ENCODE measurements around the gene EIF1.
"Not testable (repeated sequence)": the region's sequence is repeated elsewhere in the genome, so short reads cannot be mapped to it uniquely, and the experiment has no call there.

EIF1 gene

DNA sequence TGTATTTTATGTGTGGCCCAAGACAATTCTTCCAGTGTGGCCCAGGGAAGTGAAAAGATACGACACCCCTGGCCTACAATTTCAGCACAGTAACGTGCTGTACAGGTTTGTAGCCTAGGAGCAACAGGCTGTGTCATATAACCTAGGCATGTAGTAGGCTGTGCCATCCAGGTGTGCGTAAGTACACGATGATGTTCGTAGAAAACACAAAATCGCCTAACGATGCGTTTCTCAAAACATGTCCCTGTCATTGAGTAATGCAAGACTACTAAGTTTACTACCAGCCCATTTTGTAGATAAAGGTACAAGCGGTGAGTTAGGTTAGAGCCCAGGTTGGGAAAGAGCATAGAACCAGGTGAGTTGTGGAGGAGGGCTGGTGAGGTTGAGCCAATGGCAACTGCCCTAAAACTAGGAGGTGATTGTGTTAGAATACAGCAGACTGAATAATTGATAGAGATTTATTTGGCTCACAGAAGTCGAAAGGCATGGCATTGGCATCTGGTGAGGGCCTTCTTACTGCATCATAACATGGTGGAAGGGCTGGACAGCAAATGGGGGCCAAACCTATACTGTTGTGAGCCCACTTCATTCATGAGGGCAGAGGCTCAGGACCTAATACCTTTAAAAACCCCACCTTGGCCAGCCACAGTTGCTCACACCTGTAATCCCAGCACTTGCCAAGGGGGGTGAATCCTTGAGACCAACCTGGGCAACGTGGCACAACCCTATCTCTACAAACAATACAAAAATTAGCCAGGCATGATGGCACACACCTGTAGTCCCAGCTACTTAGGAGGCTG is 4.2 kb downstream of the EIF1 start:
- Histone ChIP-seq H3K4me3 (ENCODE audit: low read depth, low read length) (no peak overlapping the region), H3K36me3 (ENCODE audit: insufficient read depth, low read length) (peaks cover 39% of the 10 kb centered on the region), H3K4me1 (ENCODE audit: control insufficient read depth, insufficient read depth, low read length, unreplicated experiment) (peaks cover 21% of the 10 kb centered on the region), H2AFZ (ENCODE audit: low read length, unreplicated experiment) (no peak overlapping the region), H3K79me2 (ENCODE audit: control insufficient read depth, insufficient read depth, low read length, unreplicated experiment) (peaks cover 28% of the 10 kb centered on the region), H3K27ac (ENCODE audit: low read depth, low read length) (no peak overlapping the region), H3K27me3 (ENCODE audit: insufficient read depth, low read length) (no peaks in the 10 kb centered on the region)

DNA sequence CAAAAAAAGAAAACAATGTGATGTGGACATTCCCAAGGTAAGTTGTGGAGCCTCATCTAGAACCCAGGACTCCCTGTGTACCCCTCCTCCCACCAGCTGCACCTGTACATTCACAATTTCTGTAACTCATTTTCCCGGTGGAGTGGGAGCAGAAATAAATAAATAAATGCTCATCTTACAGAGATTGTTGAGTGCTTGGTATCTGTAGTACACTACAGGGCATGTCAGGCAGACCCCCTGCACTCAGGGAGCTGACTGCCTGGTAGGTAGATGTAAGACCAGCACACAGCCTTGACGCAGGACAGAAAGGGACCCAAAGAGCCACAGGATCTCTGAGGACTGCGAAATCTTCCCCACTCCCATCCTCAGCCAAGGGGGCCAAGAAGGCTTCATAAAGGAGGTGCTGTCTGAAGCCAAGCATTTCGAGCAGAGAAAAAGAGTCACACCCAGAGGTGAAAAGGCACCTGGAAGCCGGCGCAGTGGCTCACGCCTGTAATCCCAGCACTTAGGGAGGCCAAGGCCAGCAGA is 6.5 kb downstream of the EIF1 start:
- H3K27me3 ChIP-seq (ENCODE audit: insufficient read depth, low read length), result no peaks in the 10 kb centered on the region
- peaks cover 19% of the 10 kb centered on the region for H3K79me2 ChIP-seq (ENCODE audit: control insufficient read depth, insufficient read depth, low read length, unreplicated experiment)
- H3K4me1 ChIP-seq (ENCODE audit: control insufficient read depth, insufficient read depth, low read length, unreplicated experiment), result peaks cover 20% of the 10 kb centered on the region
- peaks cover 30% of the 10 kb centered on the region for H3K36me3 ChIP-seq (ENCODE audit: insufficient read depth, low read length)
- H2AFZ ChIP-seq (ENCODE audit: low read length, unreplicated experiment), result no peak overlapping the region
- no peak overlapping the region for H3K4me3 ChIP-seq (ENCODE audit: low read depth, low read length)
- no peak overlapping the region for H3K27ac ChIP-seq (ENCODE audit: low read depth, low read length)

GRCh38 chr17:41695954-41696757 is 7.5 kb downstream of the EIF1 start:
- Histone ChIP-seq H3K27ac (ENCODE audit: low read depth, low read length) (no peak overlapping the region), H2AFZ (ENCODE audit: low read length, unreplicated experiment) (no peak overlapping the region), H3K79me2 (ENCODE audit: control insufficient read depth, insufficient read depth, low read length, unreplicated experiment) (peaks cover 9% of the 10 kb centered on the region), H3K4me1 (ENCODE audit: control insufficient read depth, insufficient read depth, low read length, unreplicated experiment) (peaks cover 10% of the 10 kb centered on the region), H3K36me3 (ENCODE audit: insufficient read depth, low read length) (peaks cover 21% of the 10 kb centered on the region), H3K27me3 (ENCODE audit: insufficient read depth, low read length) (no peaks in the 10 kb centered on the region), H3K4me3 (ENCODE audit: low read depth, low read length) (no peak overlapping the region)

DNA sequence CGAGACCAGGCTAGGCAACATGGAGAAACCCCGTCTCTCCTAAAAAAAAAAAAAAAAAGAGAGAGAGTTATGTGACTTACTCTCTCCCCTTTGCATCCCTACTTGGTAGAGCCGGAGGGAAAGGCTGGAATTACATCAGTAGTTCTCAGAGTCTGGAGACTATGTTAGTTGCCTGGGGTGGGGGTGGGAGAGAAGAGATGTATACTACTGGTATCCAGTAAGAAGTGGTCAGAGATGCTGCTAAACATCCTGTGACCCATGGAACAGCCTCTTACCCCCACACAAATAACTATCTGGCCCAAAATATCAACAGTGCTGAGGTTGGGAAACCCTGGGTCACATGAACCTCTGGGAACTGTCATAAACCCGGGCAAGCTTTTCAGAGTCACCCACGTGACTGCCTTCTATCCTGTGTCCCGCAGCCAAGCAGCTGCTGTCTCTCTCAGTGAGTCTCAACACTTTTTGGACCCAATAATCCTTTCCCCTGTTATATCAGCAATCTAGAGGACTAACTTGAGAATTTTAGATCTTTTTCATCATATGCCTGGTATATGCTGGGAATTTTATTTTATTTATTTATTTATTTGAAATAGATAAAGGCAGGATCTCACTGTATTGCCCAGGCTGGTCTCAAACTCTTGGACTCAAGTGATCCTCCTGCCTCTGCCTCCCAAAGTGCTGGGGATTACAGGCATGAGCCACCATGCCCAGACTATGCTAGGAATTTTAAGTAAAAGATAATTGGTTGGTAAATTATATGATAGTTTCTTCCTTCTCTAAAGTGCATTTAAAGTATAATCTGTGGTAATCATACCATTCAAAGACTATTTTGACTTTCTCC is 8.7 kb downstream of the EIF1 start:
- Histone ChIP-seq H3K79me2 (ENCODE audit: control insufficient read depth, insufficient read depth, low read length, unreplicated experiment) (no peaks in the 10 kb centered on the region), H3K27me3 (ENCODE audit: insufficient read depth, low read length) (no peaks in the 10 kb centered on the region), H3K4me3 (ENCODE audit: low read depth, low read length) (no peak overlapping the region), H2AFZ (ENCODE audit: low read length, unreplicated experiment) (no peak overlapping the region), H3K27ac (ENCODE audit: low read depth, low read length) (no peak overlapping the region), H3K4me1 (ENCODE audit: control insufficient read depth, insufficient read depth, low read length, unreplicated experiment) (peaks cover 5% of the 10 kb centered on the region), H3K36me3 (ENCODE audit: insufficient read depth, low read length) (peaks cover 10% of the 10 kb centered on the region)

DNA sequence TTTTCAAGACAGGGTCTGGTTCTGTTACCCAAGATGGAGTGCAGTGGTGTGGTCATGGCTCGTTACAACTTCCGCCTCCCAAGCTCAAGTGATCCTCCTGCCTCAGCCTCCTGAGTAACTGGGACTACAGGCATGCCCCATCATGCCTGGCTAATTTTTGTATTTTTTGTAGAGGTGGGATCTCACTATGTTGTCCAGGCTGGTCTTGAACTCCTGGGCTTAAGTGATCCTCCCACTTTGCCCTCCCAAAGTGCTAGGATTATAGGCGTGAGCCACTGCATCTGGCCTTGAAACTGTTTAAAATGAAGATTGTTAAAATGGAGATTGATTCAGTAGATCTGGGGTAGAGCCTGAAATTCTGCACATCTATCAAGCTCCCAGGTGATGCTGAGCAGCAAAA is 12.2 kb downstream of the EIF1 start:
- H3K4me1 ChIP-seq (ENCODE audit: control insufficient read depth, insufficient read depth, low read length, unreplicated experiment), result peaks cover 12% of the 10 kb centered on the region
- H3K79me2 ChIP-seq (ENCODE audit: control insufficient read depth, insufficient read depth, low read length, unreplicated experiment); H3K36me3 ChIP-seq (ENCODE audit: insufficient read depth, low read length); H3K27ac ChIP-seq (ENCODE audit: low read depth, low read length); H3K27me3 ChIP-seq (ENCODE audit: insufficient read depth, low read length); H3K4me3 ChIP-seq (ENCODE audit: low read depth, low read length); H2AFZ ChIP-seq (ENCODE audit: low read length, unreplicated experiment): not testable (repeated sequence)

GRCh38 chr17:41702712-41703111 is 14.0 kb downstream of the EIF1 start:
- Histone ChIP-seq H2AFZ (ENCODE audit: low read length, unreplicated experiment) (no peak overlapping the region), H3K27me3 (ENCODE audit: insufficient read depth, low read length) (no peaks in the 10 kb centered on the region), H3K4me3 (ENCODE audit: low read depth, low read length) (no peak overlapping the region), H3K79me2 (ENCODE audit: control insufficient read depth, insufficient read depth, low read length, unreplicated experiment) (no peaks in the 10 kb centered on the region), H3K4me1 (ENCODE audit: control insufficient read depth, insufficient read depth, low read length, unreplicated experiment) (peaks cover 8% of the 10 kb centered on the region), H3K36me3 (ENCODE audit: insufficient read depth, low read length) (no peaks in the 10 kb centered on the region), H3K27ac (ENCODE audit: low read depth, low read length) (no peak overlapping the region)

DNA sequence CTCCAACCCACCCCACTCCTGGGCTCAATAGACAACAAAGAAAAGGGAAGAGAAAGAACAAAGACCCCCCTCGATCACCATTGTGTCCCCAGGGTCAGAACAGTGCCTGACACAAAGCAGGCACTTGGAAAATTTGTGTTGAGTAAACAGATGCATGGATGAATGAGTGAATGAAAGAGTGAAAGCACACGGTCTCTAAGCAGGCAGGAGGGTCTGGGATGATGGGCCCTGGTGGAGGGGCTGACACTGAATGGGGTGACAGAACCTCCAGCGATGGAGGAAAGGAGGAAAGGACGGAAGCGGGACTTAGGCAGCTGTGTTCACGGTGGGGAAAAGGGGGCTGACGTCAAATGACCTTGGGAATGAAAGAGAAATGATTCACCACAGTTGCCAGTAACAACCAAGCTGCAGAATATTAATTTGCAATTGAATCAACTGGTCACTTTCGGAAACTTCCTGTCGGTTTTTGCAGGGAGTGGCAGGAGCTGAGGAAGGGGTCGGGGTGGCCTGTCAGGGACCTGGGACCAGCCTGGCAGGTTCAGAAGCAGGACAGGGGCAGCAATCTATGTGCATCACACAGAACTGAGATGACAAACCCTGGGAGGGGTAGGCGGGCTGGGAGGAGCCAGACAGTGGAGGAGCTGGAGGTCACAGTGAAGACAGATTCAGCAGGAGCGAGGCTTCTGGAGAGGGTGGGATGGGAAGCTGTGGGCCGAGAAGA is 16.7 kb downstream of the EIF1 start:
- no peak overlapping the region for H3K27ac ChIP-seq (ENCODE audit: low read depth, low read length)
- H2AFZ ChIP-seq (ENCODE audit: low read length, unreplicated experiment), result no peak overlapping the region
- peaks cover 8% of the 10 kb centered on the region for H3K4me1 ChIP-seq (ENCODE audit: control insufficient read depth, insufficient read depth, low read length, unreplicated experiment)
- no peaks in the 10 kb centered on the region for H3K36me3 ChIP-seq (ENCODE audit: insufficient read depth, low read length)
- peak overlapping the region; percentile 24; the same call in 1 of the 2 replicates for H3K4me3 ChIP-seq (ENCODE audit: low read depth, low read length)
- H3K79me2 ChIP-seq (ENCODE audit: control insufficient read depth, insufficient read depth, low read length, unreplicated experiment), result no peaks in the 10 kb centered on the region
- H3K27me3 ChIP-seq (ENCODE audit: insufficient read depth, low read length), result 0 out of 2 replicates have a peak, but pooled peaks cover 2% of the 10 kb centered on the region

DNA sequence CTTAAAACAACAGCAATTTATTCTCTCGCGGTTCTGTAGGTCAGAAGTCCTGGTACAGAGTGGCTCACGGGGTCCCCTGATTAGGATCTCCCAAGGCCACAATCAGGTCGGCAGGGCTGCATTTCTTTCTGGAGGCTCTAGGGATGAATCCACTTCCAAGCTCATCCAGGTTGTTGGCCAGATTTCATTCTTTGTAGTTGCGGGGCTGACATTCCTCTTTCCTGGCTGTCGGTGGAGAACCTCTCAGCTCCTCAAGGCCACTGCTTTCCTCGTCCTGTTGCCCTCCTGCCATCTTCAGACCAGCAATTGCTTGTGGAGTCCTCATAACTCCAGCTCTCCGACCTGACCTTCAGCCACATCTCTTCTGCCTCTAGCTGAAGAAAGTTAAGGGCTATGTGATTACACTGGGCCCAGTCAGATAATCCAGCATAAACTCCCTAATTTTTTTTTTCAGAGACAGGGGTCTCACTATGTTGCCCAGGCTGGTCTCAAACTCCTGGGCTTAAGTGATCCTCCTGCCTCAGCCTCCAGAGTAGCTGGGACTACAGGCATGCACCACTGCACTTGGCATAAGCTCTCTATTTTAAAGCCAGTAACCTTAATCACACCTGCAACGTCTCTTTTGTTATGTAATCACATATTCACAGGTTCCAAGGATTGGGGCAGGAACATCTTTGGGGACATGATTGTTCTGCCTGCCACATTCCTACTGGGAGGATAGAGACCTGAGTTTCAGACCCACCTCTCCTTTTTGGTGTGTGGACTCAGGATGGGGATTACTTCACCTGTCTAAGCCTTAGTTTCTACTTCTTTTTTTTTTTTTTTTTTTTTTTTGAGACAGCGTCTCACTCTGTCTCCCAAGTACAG is 19.4 kb downstream of the EIF1 start:
- H3K27ac ChIP-seq (ENCODE audit: low read depth, low read length), result no peak overlapping the region
- H3K4me3 ChIP-seq (ENCODE audit: low read depth, low read length), result no peak overlapping the region
- H3K27me3 ChIP-seq (ENCODE audit: insufficient read depth, low read length), result 0 out of 2 replicates have a peak, but pooled peaks cover 5% of the 10 kb centered on the region

DNA sequence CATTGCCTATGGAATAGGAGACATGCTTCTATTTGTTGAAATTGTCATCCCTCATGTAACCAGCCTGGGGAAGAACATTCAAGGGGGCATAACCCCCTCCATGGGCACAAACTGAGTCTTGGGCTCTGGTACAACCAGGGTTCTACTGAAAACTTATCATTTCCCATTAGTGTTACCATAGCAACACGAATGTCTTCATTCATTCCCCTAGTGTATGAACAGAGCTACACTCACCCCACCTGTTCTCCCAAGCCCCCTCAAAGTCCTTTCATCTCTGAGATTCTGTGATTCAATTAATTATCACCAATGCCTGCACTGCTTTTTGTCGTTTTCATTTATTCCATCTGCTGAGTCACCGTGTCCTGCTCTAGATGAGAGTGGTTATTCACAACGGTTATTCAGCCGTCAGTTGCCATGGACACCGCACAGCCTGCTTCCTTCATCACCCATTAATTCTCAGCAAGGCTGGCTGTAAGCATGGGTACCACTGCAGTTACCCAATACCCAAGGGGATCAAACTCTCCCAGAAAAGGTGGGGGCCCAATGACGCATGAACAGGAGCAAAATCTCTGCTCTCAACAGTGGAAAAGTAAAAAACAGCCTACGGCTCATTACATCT is 21.9 kb downstream of the EIF1 start:
- Histone ChIP-seq H3K79me2 (ENCODE audit: control insufficient read depth, insufficient read depth, low read length, unreplicated experiment) (no peaks in the 10 kb centered on the region), H3K27me3 (ENCODE audit: insufficient read depth, low read length) (0 out of 2 replicates have a peak, but pooled peaks cover 5% of the 10 kb centered on the region), H3K4me1 (ENCODE audit: control insufficient read depth, insufficient read depth, low read length, unreplicated experiment) (peaks cover 3% of the 10 kb centered on the region), H3K27ac (ENCODE audit: low read depth, low read length) (no peak overlapping the region), H3K4me3 (ENCODE audit: low read depth, low read length) (no peak overlapping the region), H2AFZ (ENCODE audit: low read length, unreplicated experiment) (no peak overlapping the region), H3K36me3 (ENCODE audit: insufficient read depth, low read length) (no peaks in the 10 kb centered on the region)

More for the DNA sequence above, 19.4 kb downstream of the EIF1 start:
- peaks cover 8% of the 10 kb centered on the region for H3K4me1 ChIP-seq (ENCODE audit: control insufficient read depth, insufficient read depth, low read length, unreplicated experiment)
- H2AFZ ChIP-seq (ENCODE audit: low read length, unreplicated experiment), result no peak overlapping the region
- no peaks in the 10 kb centered on the region for H3K36me3 ChIP-seq (ENCODE audit: insufficient read depth, low read length)
- no peaks in the 10 kb centered on the region for H3K79me2 ChIP-seq (ENCODE audit: control insufficient read depth, insufficient read depth, low read length, unreplicated experiment)
